Nephron (organoid): ENCODE data around the gene FCHSD2.
"Not testable (repeated sequence)": the region's sequence is repeated elsewhere in the genome, so short reads cannot be mapped to it uniquely, and the experiment has no call there.

ENCODE experiments used
- H3K27ac Mint-ChIP-seq, 3 experiments: 2 replicates each; pipeline ENCODE4 v1.8.0; 2020; ENCODE audit warnings: mixed read lengths in 3 of 3, mild to moderate bottlenecking in 2 of 3, moderate library complexity in 1 of 3
- H3K27me3 Mint-ChIP-seq: 2 replicates; pipeline ENCODE4 v1.8.0; 2021; ENCODE audit warnings: low read depth, mild to moderate bottlenecking, moderate library complexity, mixed read lengths
- H3K36me3 Mint-ChIP-seq: 2 replicates; pipeline ENCODE4 v1.8.0; 2020; ENCODE audit warnings: low read depth, mixed read lengths
- H3K4me1 Mint-ChIP-seq: 2 replicates; pipeline ENCODE4 v1.8.0; 2020; ENCODE audit warnings: mixed read lengths
- H3K4me3 Mint-ChIP-seq, 3 experiments: 2 replicates each; pipeline ENCODE4 v1.8.0; 2020; ENCODE audit warnings: mild to moderate bottlenecking in 3 of 3, mixed read lengths in 3 of 3, moderate library complexity in 2 of 3
- H3K9me3 Mint-ChIP-seq: 2 replicates; pipeline ENCODE4 v1.8.0; 2020; ENCODE audit warnings: mixed read lengths
- CTCF ChIP-seq, 3 experiments: fragments of 200-600 bp; sonication (generic); IDR thresholded peaks; one replicate each; pipeline ENCODE4 v1.5.0; 2021; ENCODE audit warnings: antibody characterized with exemption in 3 of 3; ENCODE audit not compliant: unreplicated experiment in 3 of 3

Gene FCHSD2

GRCh38 chr11:72925656-72926055, 216.5 kb downstream of the FCHSD2 start:
- Mint-ChIP-seq H3K4me3 (no peak overlapping the region), H3K27me3 (no peaks in the 10 kb centered on the region), H3K9me3 (no peaks in the 10 kb centered on the region), H3K36me3 (no peaks in the 10 kb centered on the region), H3K4me1 (peaks cover 10% of the 10 kb centered on the region), H3K27ac (no peak overlapping the region)
- no peak for TF ChIP-seq CTCF (IDR thresholded peaks at IDR 0.05; ENCODE audit: unreplicated experiment in 3 of 3)

GRCh38 chr11:72924568-72925190, 217.4 kb downstream of the FCHSD2 start:
- Mint-ChIP-seq H3K9me3 (no peaks in the 10 kb centered on the region), H3K27me3 (no peaks in the 10 kb centered on the region), H3K4me1 (peaks cover 3% of the 10 kb centered on the region), H3K4me3 (no peak overlapping the region), H3K27ac (no peak overlapping the region), H3K36me3 (no peaks in the 10 kb centered on the region)
- peak; percentile 22 to 35 (median 25) for TF ChIP-seq CTCF (IDR thresholded peaks at IDR 0.05; ENCODE audit: unreplicated experiment in 3 of 3)

- H3K27ac Mint-ChIP-seq, result peak overlapping the region in 1 of 3 experiments; percentile 3
- H3K27me3 Mint-ChIP-seq, result no peaks in the 10 kb centered on the region
- H3K9me3 Mint-ChIP-seq, result peaks cover 4% of the 10 kb centered on the region
- peaks cover 16% of the 10 kb centered on the region for H3K36me3 Mint-ChIP-seq
- TF ChIP-seq CTCF (IDR thresholded peaks at IDR 0.05; ENCODE audit: unreplicated experiment in 3 of 3), result no peak
- no peak overlapping the region for H3K4me3 Mint-ChIP-seq
- H3K4me1 Mint-ChIP-seq, result no peaks in the 10 kb centered on the region
Measured at GRCh38 chr11:72921028-72921716, 220.9 kb downstream of the FCHSD2 start.

GRCh38 chr11:72920001-72920400, 222.1 kb downstream of the FCHSD2 start:
- Mint-ChIP-seq H3K36me3 (peaks cover 26% of the 10 kb centered on the region), H3K4me1 (no peaks in the 10 kb centered on the region), H3K27me3 (no peaks in the 10 kb centered on the region), H3K4me3 (no peak overlapping the region), H3K27ac (no peak overlapping the region), H3K9me3 (peaks cover 13% of the 10 kb centered on the region)
- no peak for TF ChIP-seq CTCF (IDR thresholded peaks at IDR 0.05; ENCODE audit: unreplicated experiment in 3 of 3)

GRCh38 chr11:72918851-72919250, 223.3 kb downstream of the FCHSD2 start:
- Mint-ChIP-seq H3K36me3 (peaks cover 38% of the 10 kb centered on the region), H3K9me3 (peaks cover 23% of the 10 kb centered on the region), H3K27me3 (peaks cover 4% of the 10 kb centered on the region), H3K4me1 (no peaks in the 10 kb centered on the region), H3K27ac (no peak overlapping the region), H3K4me3 (no peak overlapping the region)
- no peak for TF ChIP-seq CTCF (IDR thresholded peaks at IDR 0.05; ENCODE audit: unreplicated experiment in 3 of 3)

- peaks cover 70% of the 10 kb centered on the region for H3K9me3 Mint-ChIP-seq
- no peak overlapping the region for H3K27ac Mint-ChIP-seq
- peaks cover 87% of the 10 kb centered on the region for H3K36me3 Mint-ChIP-seq
Measured at GRCh38 chr11:72912253-72912652, 229.9 kb downstream of the FCHSD2 start.

GRCh38 chr11:72909558-72910388, 232.3 kb downstream of the FCHSD2 start:
- Mint-ChIP-seq H3K9me3 (peaks cover 71% of the 10 kb centered on the region), H3K36me3 (peaks cover 87% of the 10 kb centered on the region)
- H3K4me1 Mint-ChIP-seq, H3K27ac Mint-ChIP-seq, H3K4me3 Mint-ChIP-seq, H3K27me3 Mint-ChIP-seq: not testable (repeated sequence)

More at GRCh38 chr11:72912253-72912652, 229.9 kb downstream of the FCHSD2 start:
- no peak for TF ChIP-seq CTCF (IDR thresholded peaks at IDR 0.05; ENCODE audit: unreplicated experiment in 3 of 3)
- no peaks in the 10 kb centered on the region for H3K4me1 Mint-ChIP-seq
- peaks cover 7% of the 10 kb centered on the region for H3K27me3 Mint-ChIP-seq
- no peak overlapping the region for H3K4me3 Mint-ChIP-seq
